Erythroblast (primary cell): Measurements from ENCODE around the gene RPS15.

Source experiments
- GATA1 ChIP-seq: IDR thresholded peaks from 2 replicates; pipeline ENCODE4 v1.6.1; 2011; ENCODE audit warnings: low read depth, mild to moderate bottlenecking, control low read depth, low read length, moderate library complexity
- POLR2A ChIP-seq: IDR thresholded peaks from 2 replicates; pipeline ENCODE4 v1.6.1; 2011; ENCODE audit warnings: mild to moderate bottlenecking, low read length

- no peak for TF ChIP-seq POLR2A
- TF ChIP-seq GATA1, result no peak
These were observed 48.9 kb upstream of the RPS15 start for GRCh38 chr19:1389033-1389940.
